ENCODE measurements around the gene SCN3B.

SCN3B gene

GRCh38 chr11:123582992-123583504 lies 71.4 kb downstream of the SCN3B start:
- DNase-seq (ENCODE audit: low read depth), result no peak
- TF ChIP-seq MAX (IDR thresholded peaks at IDR 0.05; ENCODE audit: low read depth, low read length) (no peak), POLR2A (IDR thresholded peaks at IDR 0.05; ENCODE audit: extremely low read depth, insufficient read length) (no peak), MYC (IDR thresholded peaks at IDR 0.05; ENCODE audit: low read depth, low read length) (no peak), CTCF (IDR thresholded peaks at IDR 0.05; ENCODE audit: low read depth, low read length) (no peak)
- H3K4me3 ChIP-seq (ENCODE audit: low read depth, low read length), result no peak overlapping the region

- H3K4me3 ChIP-seq (ENCODE audit: low read depth, low read length), result no peak overlapping the region
- TF ChIP-seq POLR2A (IDR thresholded peaks at IDR 0.05; ENCODE audit: extremely low read depth, insufficient read length) (no peak), MAX (IDR thresholded peaks at IDR 0.05; ENCODE audit: low read depth, low read length) (no peak), CTCF (IDR thresholded peaks at IDR 0.05; ENCODE audit: low read depth, low read length) (no peak), MYC (IDR thresholded peaks at IDR 0.05; ENCODE audit: low read depth, low read length) (no peak)
- DNase-seq (ENCODE audit: low read depth), result no peak
Observed at GRCh38 chr11:123581651-123582399, 72.6 kb downstream of the SCN3B start.

- no peak overlapping the region for H3K4me3 ChIP-seq (ENCODE audit: low read depth, low read length)
- TF ChIP-seq MYC (IDR thresholded peaks at IDR 0.05; ENCODE audit: low read depth, low read length), result no peak
- TF ChIP-seq MAX (IDR thresholded peaks at IDR 0.05; ENCODE audit: low read depth, low read length), result no peak
- TF ChIP-seq POLR2A (IDR thresholded peaks at IDR 0.05; ENCODE audit: extremely low read depth, insufficient read length), result no peak
- peak; percentile 77 for TF ChIP-seq CTCF (IDR thresholded peaks at IDR 0.05; ENCODE audit: low read depth, low read length)
- peak; percentile 40 for DNase-seq (ENCODE audit: low read depth)
Observed at GRCh38 chr11:123580557-123581275, 73.7 kb downstream of the SCN3B start.

GRCh38 chr11:123580137-123580536 lies 74.3 kb downstream of the SCN3B start:
- no peak for DNase-seq (ENCODE audit: low read depth)
- TF ChIP-seq MYC (IDR thresholded peaks at IDR 0.05; ENCODE audit: low read depth, low read length) (no peak), POLR2A (IDR thresholded peaks at IDR 0.05; ENCODE audit: extremely low read depth, insufficient read length) (no peak), MAX (IDR thresholded peaks at IDR 0.05; ENCODE audit: low read depth, low read length) (no peak), CTCF (IDR thresholded peaks at IDR 0.05; ENCODE audit: low read depth, low read length) (no peak)
- no peak overlapping the region for H3K4me3 ChIP-seq (ENCODE audit: low read depth, low read length)

GRCh38 chr11:123579482-123579812 lies 75.0 kb downstream of the SCN3B start:
- no peak for DNase-seq (ENCODE audit: low read depth)
- TF ChIP-seq MYC (IDR thresholded peaks at IDR 0.05; ENCODE audit: low read depth, low read length) (no peak), POLR2A (IDR thresholded peaks at IDR 0.05; ENCODE audit: extremely low read depth, insufficient read length) (no peak), MAX (IDR thresholded peaks at IDR 0.05; ENCODE audit: low read depth, low read length) (no peak), CTCF (IDR thresholded peaks at IDR 0.05; ENCODE audit: low read depth, low read length) (no peak)
- H3K4me3 ChIP-seq (ENCODE audit: low read depth, low read length), result no peak overlapping the region
